HG03354 (cell line): Measurements from ENCODE around the gene MUSK.
"Not testable (repeated sequence)": the region's sequence is repeated elsewhere in the genome, so short reads cannot be mapped to it uniquely, and the experiment has no call there.

ENCODE experiments used
- ATAC-seq: cut with Tn5 transposase; IDR thresholded peaks from one replicate; pipeline ENCODE4 v1.9.1; 2021; ENCODE audit warnings: mild to moderate bottlenecking; ENCODE audit not compliant: unreplicated experiment, poor library complexity, severe bottlenecking

Gene MUSK

GRCh38 chr9:110801426-110801825 is 132.8 kb downstream of the MUSK start:
- no peak for ATAC-seq

- no peak for ATAC-seq
Measured at GRCh38 chr9:110802416-110803035, 133.9 kb downstream of the MUSK start.

GRCh38 chr9:110807956-110808598 is 139.5 kb downstream of the MUSK start:
- peak; percentile 75 for ATAC-seq

DNA sequence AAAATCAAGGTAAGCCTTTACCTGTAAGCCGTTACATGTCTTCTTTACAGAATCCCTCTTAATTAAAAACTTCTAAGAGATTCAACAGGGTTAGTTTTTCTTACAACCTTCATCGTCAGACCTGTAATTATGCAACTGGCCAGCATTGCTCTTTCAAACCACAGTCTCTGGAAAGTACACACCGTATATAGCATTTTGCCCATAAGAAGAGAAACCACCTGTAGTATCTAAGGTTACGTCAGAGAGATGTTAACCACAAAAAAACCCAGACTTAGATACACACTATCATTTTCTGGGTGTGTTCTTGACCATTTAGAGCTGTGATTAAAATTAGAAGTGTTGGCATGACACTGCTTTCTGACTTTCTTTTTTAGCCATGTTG is 140.0 kb downstream of the MUSK start:
- peak; percentile 95 for ATAC-seq

DNA sequence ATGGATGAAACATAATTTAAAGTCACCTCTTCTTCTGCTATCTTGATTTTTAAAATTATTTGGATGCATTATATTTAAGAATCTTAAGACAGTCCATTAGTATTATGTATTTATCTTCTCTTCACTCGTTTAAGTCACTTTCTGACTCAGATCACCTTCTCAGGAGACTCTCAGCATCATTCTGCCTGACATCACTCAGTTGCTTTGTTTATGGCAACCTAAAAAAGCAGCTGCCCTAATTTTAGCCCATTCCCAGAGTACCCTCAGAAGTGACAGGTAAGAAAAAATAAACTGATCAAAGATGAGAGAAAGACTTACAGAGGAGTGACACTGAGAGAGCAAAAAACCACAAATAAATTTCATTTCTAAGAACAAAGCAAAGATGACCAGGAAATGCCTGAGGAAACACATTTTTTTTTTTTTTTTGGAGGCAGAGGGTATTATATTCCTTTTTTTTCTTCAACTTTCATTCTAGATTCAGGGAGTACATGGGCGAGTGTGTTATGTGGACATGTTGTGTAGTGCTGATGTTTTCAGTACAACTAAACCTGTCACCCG is 140.5 kb downstream of the MUSK start:
- ATAC-seq = peak; percentile 59

DNA sequence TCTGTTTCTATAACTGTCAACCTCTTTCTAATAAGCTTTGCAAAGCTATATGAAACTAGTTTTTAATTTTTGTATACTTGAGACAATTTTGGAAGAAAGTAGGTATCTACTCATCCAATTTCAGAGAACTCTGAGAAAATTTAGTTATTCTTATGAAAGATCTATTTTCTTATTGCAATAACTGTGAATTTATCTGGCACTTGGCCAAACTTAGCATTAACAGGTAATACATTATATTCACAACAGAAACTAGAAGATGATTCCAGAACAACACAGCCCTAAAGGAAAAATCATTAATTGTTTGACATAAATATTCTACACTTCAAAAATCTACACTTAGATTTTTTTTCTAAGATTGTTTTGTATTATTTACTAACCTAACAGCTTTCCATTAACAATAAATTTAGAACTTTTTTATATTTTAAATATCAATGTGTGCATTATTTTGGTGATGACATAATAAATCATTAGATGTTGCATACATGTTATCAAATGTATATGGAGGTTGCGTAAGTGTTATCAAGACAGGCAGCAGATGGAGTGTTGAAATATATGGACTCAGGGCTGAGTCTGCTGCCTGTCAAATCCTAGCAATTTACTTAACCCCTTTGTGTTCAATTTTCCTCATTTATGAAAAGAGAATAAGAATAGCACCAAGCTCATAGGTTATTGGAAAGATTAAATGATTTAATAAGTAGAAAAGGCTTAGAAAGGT is 141.8 kb downstream of the MUSK start:
- no peak for ATAC-seq

DNA sequence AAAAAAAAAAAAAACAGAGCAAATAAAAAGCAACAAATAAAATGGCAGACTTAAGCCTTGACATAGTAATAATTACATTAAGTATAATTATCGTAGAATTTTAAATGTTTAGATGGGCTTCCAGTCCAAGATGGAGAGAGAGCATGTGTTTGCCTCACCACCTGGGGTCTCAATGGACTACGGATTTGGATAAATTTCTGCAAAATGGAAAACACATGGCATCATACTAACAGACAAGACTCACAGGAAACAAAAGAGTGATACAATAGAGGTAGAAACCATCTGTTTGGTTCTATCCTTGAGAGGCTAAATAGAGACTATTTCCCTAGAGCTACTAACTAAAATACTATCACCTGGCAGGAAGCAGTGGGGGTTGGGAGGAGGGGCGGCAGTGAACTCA is 144.3 kb downstream of the MUSK start:
- ATAC-seq = no peak

- no peak for ATAC-seq
Measured at GRCh38 chr9:110814159-110814558, 145.6 kb downstream of the MUSK start.

DNA sequence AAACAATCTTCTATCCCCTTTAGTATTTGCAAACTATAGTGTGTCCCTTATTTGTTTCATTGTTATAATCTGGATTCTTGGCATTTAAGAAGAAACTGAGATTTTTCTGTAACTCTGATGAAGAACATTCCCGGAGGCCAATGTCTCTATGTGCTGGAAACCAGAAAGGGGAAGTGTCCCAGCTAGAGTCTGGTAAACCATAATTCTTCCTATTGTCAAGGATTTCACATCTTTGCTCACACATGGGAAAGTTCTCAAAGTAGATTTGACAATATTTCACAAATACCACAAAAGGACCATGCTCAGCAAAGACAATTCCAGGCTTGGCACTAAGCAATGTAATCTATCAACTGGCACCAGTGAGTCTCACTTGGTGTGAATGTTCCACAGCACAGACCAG is 146.8 kb downstream of the MUSK start:
- no peak for ATAC-seq

DNA sequence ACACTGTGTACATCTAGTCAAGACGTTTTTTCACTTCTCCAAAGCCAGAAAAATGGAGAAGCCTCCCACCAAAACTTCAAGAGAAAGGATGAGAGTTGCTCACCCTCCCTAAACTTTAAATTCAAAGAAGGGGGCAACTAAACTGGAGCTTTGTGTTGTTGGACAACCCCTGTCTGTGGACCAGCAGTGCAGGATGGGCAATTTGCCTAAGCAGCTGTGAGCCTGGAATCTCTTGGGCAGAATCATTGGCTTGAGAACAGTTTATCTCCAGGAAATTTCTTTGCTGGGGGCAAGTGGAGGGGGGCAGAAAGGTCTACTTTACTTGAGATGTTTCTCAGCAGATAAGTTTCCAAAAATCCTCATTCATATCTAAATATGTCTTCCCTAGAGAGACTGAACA is 151.8 kb downstream of the MUSK start:
- no peak for ATAC-seq

- peak; percentile 97 for ATAC-seq
Measured at GRCh38 chr9:110821064-110821463, 152.5 kb downstream of the MUSK start.

DNA sequence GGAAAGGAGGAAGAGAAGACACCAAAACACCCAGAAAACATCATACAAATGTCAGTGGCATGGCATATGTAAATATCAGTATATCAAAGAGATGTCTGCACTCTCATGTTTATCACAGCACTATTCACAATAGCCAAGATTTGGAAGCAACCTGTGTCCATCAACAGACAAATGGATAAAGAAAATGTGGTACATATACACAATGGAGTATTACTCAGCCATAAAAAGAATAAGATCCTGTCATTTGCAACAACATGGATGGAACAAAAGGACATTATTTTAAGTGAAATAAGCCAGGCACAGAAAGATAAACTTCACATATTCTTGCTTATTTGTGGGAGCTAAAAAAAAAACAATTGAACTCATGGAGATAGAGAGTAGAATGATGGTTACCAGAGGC is 156.5 kb downstream of the MUSK start:
- ATAC-seq = not testable (repeated sequence)

DNA sequence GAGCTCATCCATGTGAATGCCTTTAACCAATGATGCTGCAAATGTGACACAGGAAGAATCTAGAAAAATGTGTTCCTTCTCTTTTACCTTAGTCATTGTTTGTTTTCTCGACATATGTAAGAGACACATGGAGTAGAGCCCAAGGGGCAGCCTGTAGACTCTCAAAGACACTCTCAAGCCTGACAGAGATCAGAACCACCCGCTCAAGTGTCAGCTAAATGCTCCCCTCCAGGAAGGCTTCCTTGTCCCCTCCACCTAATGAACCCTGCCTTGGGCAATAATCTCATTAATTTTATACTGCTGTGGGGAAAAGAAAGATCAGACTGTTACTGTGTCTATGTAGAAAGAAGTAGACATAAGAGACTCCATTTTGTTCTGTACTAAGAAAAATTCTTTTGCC is 157.4 kb downstream of the MUSK start:
- no peak for ATAC-seq

DNA sequence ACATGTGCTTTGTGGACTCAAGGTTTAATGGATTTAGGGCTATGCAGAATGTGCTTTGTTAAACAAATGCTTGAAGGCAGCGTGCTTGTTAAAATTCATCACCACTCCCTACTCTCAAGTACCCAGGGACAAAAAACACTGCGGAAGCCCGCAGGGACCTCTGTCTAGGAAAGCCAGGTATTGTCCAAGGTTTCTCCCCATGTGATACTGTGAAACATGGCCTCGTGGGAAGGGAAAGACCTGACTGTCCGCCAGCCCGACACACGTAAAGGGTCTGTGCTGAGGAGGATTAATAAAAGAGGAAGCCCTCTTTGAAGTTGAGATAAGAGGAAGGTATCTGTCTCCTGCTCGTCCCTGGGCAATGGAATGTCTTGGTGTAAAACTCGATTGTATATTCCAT is 157.8 kb downstream of the MUSK start:
- not testable (repeated sequence) for ATAC-seq

- no peak for ATAC-seq
Measured at GRCh38 chr9:110828264-110828663, 159.7 kb downstream of the MUSK start.

- no peak for ATAC-seq
Measured at GRCh38 chr9:110830495-110830894, 161.9 kb downstream of the MUSK start.

DNA sequence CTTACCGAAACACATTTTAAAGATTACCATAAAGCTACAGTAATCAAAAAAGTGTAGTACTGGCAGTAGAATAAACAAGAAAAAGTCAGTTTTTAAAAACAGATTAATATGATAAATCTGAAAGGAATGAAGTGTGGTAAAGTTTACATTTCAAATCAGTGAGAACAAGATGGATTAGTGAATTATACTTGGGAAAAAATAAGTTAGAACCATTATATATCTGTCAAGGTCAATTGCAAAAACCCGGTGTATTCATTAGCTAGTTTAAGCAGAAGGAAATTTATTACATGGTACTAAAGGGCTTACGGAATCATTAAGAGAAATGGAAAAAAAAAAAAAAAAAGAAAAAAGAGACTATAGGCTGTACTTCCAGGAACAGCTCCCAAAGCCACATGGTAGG is 164.3 kb downstream of the MUSK start:
- no peak for ATAC-seq

DNA sequence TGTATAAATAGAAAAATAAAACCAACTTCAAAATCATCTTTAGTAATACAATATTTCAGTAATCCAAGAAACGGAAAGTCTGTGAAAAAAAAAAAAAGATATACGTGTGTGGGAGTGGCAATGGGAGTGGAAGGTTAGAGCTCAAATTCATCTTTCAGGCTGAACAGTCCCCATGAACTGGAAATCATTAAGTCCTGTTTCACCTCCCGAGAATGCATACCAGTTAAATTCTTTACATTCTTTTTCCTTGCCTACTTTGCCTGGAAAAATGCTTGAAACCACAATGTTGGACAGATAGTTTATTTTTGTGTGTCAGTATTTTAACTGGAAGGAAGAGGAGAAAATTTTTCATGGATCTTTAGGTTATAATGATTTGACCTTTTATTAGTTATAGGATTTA is 166.8 kb downstream of the MUSK start:
- no peak for ATAC-seq

DNA sequence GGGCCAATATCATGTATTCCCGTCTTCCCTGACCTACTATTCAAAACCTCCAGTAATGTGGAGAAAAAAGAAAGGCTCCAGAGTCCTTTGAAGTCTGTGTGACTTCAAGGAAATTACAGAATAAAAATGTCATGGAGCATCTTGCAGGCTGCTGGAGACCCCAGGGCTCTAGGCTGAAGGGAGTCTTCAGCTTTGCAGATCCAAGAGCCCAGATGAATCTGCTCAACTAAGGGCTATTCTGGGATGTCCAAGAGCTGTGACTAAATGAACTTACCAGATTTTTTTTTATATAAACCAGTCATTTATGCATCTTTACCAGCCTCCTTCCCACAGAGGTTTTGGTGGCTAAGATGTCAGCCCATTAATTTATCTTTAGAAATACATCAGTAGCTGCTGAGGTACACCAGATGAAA is 167.3 kb downstream of the MUSK start:
- no peak for ATAC-seq

GRCh38 chr9:110837401-110838005 is 168.9 kb downstream of the MUSK start:
- no peak for ATAC-seq

GRCh38 chr9:110842169-110842568 is 173.6 kb downstream of the MUSK start:
- ATAC-seq = no peak
